Femur (tissue), 1 donor: ENCODE measurements around the gene HPSE2.
"Not testable (repeated sequence)": the region's sequence is repeated elsewhere in the genome, so short reads cannot be mapped to it uniquely, and the experiment has no call there.

Experiments used
- DNase-seq: peaks from one replicate; pipeline ENCODE4 v3.0.0-alpha.2; 2017

HPSE2 gene

GRCh38 chr10:98916526-98917125, 319.0 kb downstream of the HPSE2 start:
- DNase-seq: no peak

DNA sequence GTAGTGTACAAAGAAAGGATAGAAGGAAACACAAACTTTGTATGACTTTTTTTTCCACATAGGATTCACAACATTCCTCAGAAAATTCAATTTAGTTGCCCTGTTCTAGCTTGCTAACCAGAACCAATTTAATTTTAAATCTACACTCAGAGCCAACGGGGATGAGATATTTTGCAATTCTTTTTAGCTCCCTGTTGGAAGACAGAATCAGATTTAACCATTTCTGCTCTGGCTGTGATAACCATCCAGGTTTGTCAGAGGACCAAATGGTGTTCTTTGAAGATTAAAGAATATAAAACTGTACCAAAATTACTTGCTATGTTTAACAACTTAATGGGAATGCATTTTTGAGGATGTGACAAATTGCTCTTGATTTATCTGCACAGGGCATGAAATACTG, 319.7 kb downstream of the HPSE2 start:
- no peak for DNase-seq

DNA sequence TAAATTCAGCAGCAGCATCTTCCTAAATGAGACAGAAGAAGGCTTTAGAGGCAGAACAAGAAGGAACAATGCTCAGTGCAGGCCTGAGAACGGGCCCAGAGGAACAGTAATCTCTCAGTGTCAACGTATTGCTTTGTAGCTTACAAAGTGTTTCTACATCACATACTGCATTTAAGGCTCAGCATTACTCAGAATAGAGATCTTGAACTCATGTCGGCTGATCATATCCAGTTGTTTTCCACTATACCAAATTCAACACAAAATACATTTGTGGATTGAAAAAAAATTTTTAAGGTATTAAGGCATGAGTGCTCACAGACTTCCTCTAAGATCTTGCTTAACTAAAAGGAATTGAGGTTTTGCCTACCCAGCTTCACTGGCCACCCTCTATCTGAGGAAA, 325.1 kb downstream of the HPSE2 start:
- DNase-seq: no peak

DNA sequence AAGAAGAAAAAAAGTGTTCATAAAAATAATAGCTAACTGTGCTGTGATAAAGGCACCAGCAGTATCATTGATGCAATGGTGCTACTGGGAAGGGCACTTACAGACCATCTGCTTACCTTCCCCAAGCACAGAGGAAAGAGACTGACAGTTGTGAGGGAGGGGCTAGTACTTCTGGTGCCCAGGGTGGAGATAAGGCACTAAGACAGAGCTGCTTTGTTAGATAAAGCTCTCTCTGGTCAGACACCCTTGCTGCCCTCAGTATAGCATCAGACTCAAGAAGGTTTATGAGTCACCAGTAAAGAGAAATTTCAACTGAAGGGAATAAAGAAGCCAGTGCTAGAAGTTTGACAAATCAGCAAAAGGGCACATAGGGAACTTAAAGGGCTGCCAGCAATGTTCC, 325.6 kb downstream of the HPSE2 start:
- no peak for DNase-seq

DNA sequence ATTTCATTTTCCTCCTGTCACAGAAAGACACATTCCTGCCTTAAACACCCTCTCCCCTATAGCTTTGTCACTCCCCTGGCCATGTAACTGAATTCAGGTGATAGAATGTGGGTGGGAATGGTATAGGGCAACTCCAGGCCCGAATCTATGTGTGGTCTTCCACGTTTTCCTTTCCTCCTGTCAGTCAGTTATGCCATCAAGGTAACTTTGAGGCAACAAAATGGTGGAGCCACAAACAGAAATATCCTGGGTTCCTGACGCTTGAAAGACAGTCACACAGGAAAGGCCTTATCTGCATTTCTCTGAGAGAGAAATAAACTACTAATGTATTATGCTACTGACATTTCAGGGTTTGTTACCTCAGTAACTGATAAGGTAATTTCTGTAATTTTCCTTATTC, 326.8 kb downstream of the HPSE2 start:
- no peak for DNase-seq

- DNase-seq: not testable (repeated sequence)
Measured at GRCh38 chr10:98908247-98908646, 327.4 kb downstream of the HPSE2 start.

GRCh38 chr10:98901441-98902110, 334.1 kb downstream of the HPSE2 start:
- DNase-seq: no peak

DNA sequence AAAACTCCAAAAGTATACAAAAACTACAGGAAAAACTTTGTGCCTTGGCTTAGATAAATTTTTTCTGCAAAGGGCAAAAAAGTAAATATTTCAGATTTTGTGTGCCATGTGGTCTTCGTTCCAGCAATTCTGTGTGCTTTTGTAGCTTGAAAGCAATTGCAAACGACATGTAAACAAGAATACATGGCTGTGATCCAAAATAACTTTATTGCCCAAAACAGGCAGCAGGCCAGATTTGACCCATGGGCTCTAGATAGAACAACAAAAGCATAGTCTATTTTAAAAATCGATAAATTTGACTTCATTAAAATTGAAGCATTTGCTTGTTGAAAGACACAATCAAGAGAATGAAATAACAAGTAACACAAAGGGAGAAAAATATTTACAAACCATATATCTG, 336.6 kb downstream of the HPSE2 start:
- no peak for DNase-seq

- DNase-seq: no peak
Measured at GRCh38 chr10:98892523-98892922, 343.1 kb downstream of the HPSE2 start.

- DNase-seq: no peak
Measured at GRCh38 chr10:98886686-98887085, 349.0 kb downstream of the HPSE2 start.

GRCh38 chr10:98885378-98885777, 350.3 kb downstream of the HPSE2 start:
- no peak for DNase-seq

DNA sequence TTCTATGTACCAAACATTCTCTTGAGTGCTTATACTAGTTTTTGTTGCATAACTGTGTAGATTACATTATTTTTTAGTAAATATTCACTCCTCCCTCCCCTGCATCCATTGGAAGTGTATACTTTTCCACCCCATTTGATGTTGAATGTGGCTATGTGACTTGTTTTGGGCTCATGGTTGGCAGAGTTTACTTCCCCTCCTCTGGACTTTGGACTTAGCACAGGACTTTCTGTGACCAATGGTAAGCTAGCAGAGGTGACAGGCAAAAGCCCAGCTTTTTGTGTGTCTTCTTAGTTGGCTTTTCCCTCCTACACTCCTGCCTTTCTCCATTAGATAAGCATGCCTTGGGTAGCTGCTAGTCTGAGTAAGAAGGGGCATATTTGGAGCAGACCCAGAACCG, 353.9 kb downstream of the HPSE2 start:
- no peak for DNase-seq

GRCh38 chr10:98880971-98881370, 354.7 kb downstream of the HPSE2 start:
- no peak for DNase-seq

- DNase-seq: no peak
Measured at GRCh38 chr10:98878921-98879320, 356.7 kb downstream of the HPSE2 start.

DNA sequence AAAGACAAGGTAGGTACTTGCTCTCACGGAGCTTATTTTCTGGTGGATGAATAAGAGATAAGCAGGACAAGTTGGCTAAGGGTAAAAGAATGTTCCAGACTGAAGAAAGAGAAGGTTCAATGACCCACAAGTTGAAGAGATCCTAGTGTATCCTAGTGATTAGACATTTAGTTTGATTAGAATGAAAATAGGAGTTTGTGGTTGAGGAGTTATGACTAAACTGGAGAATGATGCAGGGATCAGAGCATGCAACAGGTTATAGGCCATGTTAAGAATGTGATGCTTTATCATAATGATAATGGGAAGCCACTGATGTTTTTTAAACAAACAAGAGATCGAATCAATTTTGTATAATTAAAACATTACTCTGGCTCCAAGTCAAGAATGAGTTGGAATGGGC, 357.2 kb downstream of the HPSE2 start:
- no peak for DNase-seq

GRCh38 chr10:98861962-98862361, 373.7 kb downstream of the HPSE2 start:
- DNase-seq: no peak

DNA sequence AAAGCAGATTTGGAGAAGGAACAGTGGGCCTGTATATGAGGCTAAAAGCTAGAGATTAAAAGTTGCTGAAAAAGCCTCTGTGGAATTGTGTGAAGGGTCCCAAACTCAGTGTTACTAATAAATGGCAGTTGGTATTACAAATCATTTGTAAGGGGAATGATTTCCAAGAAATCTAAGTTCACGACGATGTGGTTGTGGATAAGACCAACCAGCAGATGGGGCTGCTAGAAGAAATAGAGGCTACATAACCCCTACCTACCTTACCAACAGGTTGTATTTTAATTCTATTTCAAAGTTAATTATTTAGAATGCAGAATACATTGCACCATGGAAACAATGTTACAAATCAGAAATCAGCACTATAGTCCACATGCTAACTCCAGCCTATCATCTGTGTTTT, 377.1 kb downstream of the HPSE2 start:
- DNase-seq: no peak

DNA sequence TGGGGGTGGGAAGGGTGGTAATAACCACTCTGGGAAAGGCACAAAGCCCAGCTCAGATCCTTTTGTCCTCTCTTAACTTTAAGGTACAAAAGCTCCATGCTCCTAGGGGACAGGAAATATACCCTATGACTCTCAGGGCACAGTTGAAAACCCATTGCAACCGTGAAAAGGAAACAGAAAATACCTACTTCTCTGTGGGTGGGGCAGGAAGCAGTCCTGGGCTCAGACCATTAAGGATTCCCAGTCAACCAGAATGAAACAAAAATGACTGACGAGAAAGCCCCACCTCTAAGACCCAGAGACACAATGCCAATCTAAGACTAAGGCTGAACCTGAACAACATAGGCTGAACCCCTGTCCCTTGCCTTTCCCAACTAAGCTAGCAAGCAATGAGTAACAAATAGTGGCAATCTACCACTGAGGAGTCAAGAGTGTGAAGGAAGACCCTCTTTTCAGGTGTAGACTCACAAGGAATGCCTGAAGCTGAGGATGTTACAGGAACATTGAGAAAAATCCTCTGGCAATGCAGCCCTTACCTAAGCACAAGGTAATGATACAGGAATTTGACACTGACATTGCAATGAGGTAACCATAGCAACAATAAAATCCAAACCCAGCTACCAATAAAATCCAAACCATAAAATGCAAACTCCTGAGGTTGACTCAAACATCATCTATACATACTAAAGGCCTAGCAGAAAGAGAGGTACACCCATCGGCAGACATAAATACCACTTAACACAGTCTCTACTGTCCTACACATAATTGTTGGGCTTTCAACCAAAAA, 380.1 kb downstream of the HPSE2 start:
- no peak for DNase-seq

- no peak for DNase-seq
Measured at GRCh38 chr10:98852686-98853085, 383.0 kb downstream of the HPSE2 start.

- no peak for DNase-seq
Measured at GRCh38 chr10:98848361-98848760, 387.3 kb downstream of the HPSE2 start.

GRCh38 chr10:98846787-98847186, 388.9 kb downstream of the HPSE2 start:
- no peak for DNase-seq

- DNase-seq: no peak
Measured at GRCh38 chr10:98833542-98833941, 402.1 kb downstream of the HPSE2 start.

GRCh38 chr10:98832738-98833137, 402.9 kb downstream of the HPSE2 start:
- no peak for DNase-seq

GRCh38 chr10:98832196-98832595, 403.5 kb downstream of the HPSE2 start:
- DNase-seq: no peak
